ENCODE measurements around the gene SND1.

Gene SND1

GRCh38 chr7:127771707-127772106 is 119.7 kb downstream of the SND1 start:
- H3K27ac ChIP-seq (replicated peaks): no peak overlapping the region
- TF ChIP-seq SPI1 (IDR thresholded peaks at IDR 0.05; ENCODE audit: borderline replicate concordance, low read depth): no peak
- no peak for TF ChIP-seq POLR2AphosphoS5 (IDR thresholded peaks at IDR 0.05; ENCODE audit: low read depth)
- TF ChIP-seq CTCF (IDR thresholded peaks at IDR 0.05; ENCODE audit: insufficient read depth, low read length): no peak
- TF ChIP-seq REST (IDR thresholded peaks at IDR 0.05; ENCODE audit: insufficient replicate concordance, low read depth): no peak
- TF ChIP-seq GABPA (IDR thresholded peaks at IDR 0.05; ENCODE audit: low read depth): no peak
- DNase-seq (ENCODE audit: low read depth in 1 of 2, low spot score in 1 of 2): no peak
- no peak overlapping the region for H3K4me3 ChIP-seq (replicated peaks; ENCODE audit: insufficient read depth, low read length)
- H3K27me3 ChIP-seq (ENCODE audit: insufficient read depth, poor library complexity, severe bottlenecking): no peaks in the 10 kb centered on the region

GRCh38 chr7:127776776-127777386 is 124.9 kb downstream of the SND1 start:
- Histone ChIP-seq H3K4me3 (replicated peaks; ENCODE audit: insufficient read depth, low read length) (no peak overlapping the region), H3K27me3 (ENCODE audit: insufficient read depth, poor library complexity, severe bottlenecking) (no peaks in the 10 kb centered on the region), H3K27ac (replicated peaks) (no peak overlapping the region)
- DNase-seq (ENCODE audit: low read depth in 1 of 2, low spot score in 1 of 2): no peak
- TF ChIP-seq GABPA (IDR thresholded peaks at IDR 0.05; ENCODE audit: low read depth): no peak
- TF ChIP-seq SPI1 (IDR thresholded peaks at IDR 0.05; ENCODE audit: borderline replicate concordance, low read depth): no peak
- TF ChIP-seq POLR2AphosphoS5 (IDR thresholded peaks at IDR 0.05; ENCODE audit: low read depth): no peak
- no peak for TF ChIP-seq CTCF (IDR thresholded peaks at IDR 0.05; ENCODE audit: insufficient read depth, low read length)
- no peak for TF ChIP-seq REST (IDR thresholded peaks at IDR 0.05; ENCODE audit: insufficient replicate concordance, low read depth)

GRCh38 chr7:127780489-127780888 is 128.5 kb downstream of the SND1 start:
- no peak for TF ChIP-seq SPI1 (IDR thresholded peaks at IDR 0.05; ENCODE audit: borderline replicate concordance, low read depth)
- TF ChIP-seq CTCF (IDR thresholded peaks at IDR 0.05; ENCODE audit: insufficient read depth, low read length): no peak
- no peak for TF ChIP-seq REST (IDR thresholded peaks at IDR 0.05; ENCODE audit: insufficient replicate concordance, low read depth)
- no peak for TF ChIP-seq GABPA (IDR thresholded peaks at IDR 0.05; ENCODE audit: low read depth)
- no peak for TF ChIP-seq POLR2AphosphoS5 (IDR thresholded peaks at IDR 0.05; ENCODE audit: low read depth)

More at GRCh38 chr7:127780489-127780888, 128.5 kb downstream of the SND1 start:
- no peak overlapping the region for H3K27ac ChIP-seq (replicated peaks)
- H3K4me3 ChIP-seq (replicated peaks; ENCODE audit: insufficient read depth, low read length): no peak overlapping the region
- H3K27me3 ChIP-seq (ENCODE audit: insufficient read depth, poor library complexity, severe bottlenecking): no peaks in the 10 kb centered on the region
- DNase-seq (ENCODE audit: low read depth in 1 of 2, low spot score in 1 of 2): no peak

All from HL-60 (cell line).